ENCODE data around the gene SHTN1.

SHTN1 gene

GRCh38 chr10:116985611-116986010 lies 19.4 kb downstream of the SHTN1 start:
- DNase-seq (ENCODE audit: low read depth), result no peak

DNA sequence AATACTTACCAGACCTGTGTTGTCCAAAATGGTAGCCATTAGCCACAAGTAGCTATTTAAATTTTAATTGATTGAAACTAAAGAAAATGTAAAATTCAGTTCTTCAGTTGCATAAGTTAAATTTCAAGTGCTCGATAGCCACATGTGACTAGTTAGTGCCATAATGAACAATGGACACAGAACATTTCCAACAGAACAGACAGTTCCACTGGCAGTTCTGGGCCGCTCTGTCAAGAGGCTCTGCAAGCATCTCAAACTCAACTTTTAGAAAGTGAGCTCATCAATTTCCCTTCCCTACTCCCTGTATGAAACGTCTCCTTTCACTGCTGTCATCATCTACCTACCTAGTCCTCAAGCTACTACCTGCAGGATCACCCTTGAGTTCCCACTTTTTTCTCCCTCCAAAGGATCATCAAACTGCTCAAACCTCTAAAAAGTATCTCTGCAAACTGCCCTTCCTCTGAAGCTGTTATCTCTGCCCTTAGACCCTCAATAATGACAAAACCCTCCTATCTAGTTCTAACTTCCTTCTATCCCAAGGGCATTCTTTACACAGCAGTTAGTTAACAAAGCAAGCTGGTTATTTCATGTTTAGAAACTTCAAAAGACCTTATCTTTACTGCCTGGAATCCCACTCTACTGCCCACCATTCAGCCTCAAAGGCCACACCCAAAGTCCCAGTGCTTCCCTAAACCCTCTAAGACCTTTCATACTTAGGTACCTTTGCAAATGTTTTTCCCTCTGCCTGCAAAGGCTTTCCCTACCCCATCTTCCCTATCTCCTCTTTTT lies 20.6 kb downstream of the SHTN1 start:
- DNase-seq (ENCODE audit: low read depth), result no peak

DNA sequence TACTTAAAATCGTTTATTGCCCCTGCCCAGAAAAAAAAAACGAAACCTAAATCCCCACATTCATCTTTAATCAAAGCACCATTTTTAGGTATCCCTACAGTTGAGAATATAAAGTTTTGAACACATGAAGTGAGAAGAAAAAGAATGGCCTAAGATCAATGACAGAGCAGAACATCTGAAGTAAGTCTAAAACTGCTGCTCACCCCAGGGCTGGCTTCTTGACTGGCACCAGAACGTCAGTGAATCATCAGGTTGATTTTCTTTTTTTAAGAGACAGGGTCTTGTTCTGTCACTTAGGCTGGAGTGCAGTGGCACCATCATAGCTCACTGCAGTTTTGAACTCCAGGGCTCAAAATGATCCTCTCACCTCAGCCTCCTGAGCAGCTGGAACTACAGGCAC lies 24.9 kb downstream of the SHTN1 start:
- no peak for DNase-seq (ENCODE audit: low read depth)

- DNase-seq (ENCODE audit: low read depth), result no peak
Observed at GRCh38 chr10:116978901-116979300, 26.1 kb downstream of the SHTN1 start.

- DNase-seq (ENCODE audit: low read depth), result no peak
Observed at GRCh38 chr10:116974456-116975005, 30.5 kb downstream of the SHTN1 start.

DNA sequence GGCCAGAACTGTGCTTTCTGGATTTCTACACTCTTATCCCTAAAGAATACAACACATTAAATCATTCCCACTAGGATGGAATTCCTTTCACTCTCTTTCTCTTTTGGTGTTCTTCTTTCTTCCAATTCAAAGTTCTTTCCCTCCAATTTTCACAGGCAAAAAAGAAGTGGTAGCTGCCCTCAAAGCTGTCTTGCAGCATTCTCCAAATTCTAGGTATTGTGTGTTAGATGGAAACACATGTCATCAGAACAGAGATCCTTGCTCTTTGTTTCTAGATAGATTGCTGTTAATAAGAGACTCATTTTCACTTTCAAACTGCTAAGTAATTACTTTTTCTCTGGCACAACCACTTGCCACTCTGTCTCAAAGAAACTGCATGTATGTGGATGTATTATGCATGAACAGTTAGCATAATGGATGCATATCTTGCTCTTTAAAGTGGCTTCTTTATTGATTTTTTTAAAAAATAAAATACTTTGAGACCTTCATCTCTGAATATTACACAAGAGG lies 31.0 kb downstream of the SHTN1 start:
- no peak for DNase-seq (ENCODE audit: low read depth)

- no peak for DNase-seq (ENCODE audit: low read depth)
Observed at GRCh38 chr10:116973371-116973905, 31.5 kb downstream of the SHTN1 start.

- no peak for DNase-seq (ENCODE audit: low read depth)
Observed at GRCh38 chr10:116972131-116972530, 32.9 kb downstream of the SHTN1 start.

DNA sequence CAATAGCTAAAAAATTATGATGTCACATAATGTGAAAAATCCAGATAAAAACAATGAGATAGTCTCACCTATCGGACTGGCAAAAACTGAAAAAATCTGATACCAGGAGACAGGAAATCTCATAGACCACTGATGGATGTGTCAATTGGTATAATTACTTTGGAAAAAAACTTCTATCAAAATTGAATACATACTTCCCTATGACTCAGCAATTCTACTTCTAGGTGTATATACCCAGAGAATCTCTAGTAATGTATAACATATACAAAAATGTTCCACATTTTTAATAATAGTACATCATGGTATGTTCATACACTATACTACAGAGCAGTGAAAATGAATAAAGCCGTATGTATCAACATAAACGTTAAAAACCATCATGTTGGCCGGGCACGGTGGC lies 34.9 kb downstream of the SHTN1 start:
- no peak for DNase-seq (ENCODE audit: low read depth)

GRCh38 chr10:116968331-116968730 lies 36.7 kb downstream of the SHTN1 start:
- DNase-seq (ENCODE audit: low read depth), result no peak

DNA sequence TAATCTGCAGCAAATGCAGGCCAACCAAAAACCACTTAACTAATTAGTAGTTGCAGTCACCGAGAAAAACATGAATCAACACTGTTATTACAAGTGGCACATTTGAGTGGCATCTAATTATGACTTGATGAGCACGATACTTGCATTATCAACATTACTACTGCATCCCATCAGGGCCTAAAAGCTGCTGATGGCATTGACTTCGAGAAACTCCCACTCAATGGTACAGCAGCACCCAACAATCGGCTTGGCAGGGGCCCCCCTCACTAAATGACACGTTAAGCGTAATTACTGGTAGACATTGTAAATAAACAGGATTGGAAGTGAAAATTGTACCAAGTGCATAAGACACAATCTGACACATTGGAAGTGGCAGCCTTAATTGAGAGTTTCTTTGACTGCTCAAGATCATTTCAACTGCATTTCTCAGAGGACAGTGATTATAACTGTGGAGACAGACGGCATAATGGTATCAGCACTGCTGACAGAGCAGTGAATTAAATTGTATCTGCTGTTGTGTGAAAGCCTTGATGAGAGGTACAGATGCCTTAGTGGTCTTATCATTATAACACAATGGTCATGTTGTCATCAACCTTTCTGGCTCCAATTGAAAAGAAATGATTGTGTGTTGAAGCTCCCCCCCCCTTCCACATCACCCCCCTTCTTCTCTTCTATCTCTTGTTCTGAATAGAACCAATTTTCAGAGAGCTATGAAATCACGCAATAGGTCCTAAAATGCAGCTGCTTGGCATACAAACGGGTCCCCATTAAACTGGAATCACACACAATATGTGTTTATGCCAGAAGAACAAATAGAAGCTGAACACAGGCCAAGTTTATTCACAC lies 43.4 kb downstream of the SHTN1 start:
- no peak for DNase-seq (ENCODE audit: low read depth)

DNA sequence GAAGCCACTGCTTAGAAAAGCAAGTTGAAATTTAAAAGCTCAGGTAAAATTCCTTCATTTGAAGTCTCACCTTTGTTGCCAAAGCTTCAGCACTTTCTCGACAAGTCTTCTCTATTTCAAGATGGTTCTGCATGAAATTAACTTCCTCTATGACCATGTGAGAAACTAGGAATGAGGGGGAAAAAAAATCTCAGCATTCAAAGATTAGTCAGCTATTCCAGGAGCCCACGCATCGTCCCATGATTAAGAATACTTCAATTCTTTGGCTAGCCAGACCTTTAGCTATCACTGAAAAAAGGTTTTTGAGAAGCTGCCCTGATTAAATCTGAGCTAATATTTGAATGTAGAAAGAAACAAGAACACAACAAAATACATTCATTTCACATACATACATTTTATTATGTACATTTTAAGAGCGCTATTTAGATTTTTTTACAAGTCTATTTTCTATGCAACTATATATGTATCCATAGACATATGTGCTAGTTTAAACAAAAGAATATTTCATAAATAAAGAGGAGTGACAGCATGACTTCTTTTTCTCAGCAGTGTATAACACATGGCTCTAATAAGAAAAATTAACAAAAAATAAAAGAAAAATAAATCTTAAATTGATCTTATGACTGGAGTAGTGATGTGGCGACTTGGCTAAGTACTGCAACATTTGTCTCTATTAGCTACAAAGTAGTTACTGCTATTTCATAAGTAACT lies 44.8 kb downstream of the SHTN1 start:
- no peak for DNase-seq (ENCODE audit: low read depth)

DNA sequence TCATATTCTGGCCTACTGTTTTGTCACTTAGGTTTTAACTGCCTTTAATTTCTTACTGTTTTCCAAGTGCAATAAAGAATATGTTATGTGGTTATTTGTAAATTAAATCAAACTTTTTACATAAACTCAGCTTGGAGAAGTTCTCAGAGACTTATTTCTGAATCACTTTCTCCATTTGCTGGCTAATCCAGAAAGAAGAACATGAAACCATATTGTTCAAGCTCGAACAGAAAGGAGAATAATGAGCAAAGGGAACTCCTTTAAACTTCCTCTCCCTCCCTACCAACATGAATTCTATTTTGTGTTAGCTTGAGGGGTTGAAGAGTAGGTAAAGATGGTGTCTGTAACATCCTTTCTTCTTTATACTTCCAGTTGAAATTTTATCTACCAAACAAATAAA lies 52.3 kb downstream of the SHTN1 start:
- DNase-seq (ENCODE audit: low read depth), result no peak

GRCh38 chr10:116948530-116948870 lies 56.5 kb downstream of the SHTN1 start:
- DNase-seq (ENCODE audit: low read depth), result no peak

DNA sequence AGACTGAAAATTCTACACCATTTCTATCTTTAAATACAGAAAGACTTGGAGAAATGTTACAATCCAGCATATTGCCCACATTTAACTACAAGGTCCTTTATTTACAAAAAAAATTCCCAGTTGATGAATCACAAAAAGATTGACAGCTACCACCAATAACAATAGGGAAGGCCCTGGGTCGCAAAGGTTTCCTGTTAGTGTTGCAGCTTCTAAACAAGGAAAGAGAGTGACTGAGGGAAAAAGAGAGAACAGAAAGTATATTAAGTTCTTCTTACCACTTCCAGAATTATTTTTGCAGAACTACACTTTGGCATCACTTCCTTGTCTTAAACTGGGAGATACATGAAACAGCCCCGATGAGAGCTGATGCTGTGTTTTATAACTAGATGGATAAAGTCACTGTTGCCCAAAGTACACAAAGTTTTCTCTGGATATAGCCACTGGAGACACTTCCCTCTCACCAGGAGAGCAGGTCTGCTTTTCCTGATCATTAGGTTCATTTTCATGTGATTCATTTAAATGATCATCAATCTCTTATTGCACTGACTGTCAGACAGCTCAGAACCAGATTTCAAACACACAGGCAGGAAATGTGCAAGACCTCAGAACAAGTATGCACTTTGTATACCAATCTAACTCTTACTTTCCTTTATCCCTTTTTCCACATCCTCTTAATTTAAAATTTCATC lies 57.0 kb downstream of the SHTN1 start:
- DNase-seq (ENCODE audit: low read depth), result no peak

GRCh38 chr10:116944911-116945310 lies 60.1 kb downstream of the SHTN1 start:
- DNase-seq (ENCODE audit: low read depth), result no peak

GRCh38 chr10:116931806-116932205 lies 73.2 kb downstream of the SHTN1 start:
- no peak for DNase-seq (ENCODE audit: low read depth)

- no peak for DNase-seq (ENCODE audit: low read depth)
Observed at GRCh38 chr10:116926426-116926825, 78.6 kb downstream of the SHTN1 start.

DNA sequence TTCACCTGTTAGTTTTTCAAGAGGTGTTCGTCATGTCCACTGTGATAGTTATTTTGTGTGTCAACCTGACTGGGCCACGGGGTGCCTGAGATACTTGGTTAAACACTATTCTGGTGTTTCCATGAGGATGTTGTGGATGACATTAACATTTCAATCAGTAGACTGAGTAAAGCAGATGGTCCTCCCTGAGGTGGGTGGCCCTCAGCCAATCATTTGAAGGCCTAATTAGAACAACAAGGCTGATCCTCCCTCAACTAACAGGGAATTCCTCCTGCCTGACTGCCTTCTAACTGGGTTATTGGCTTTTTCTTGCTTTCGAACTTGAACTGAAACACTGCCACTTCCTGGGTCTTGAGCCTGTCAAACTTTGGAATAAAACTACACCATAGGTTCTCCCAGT lies 79.9 kb downstream of the SHTN1 start:
- no peak for DNase-seq (ENCODE audit: low read depth)

DNA sequence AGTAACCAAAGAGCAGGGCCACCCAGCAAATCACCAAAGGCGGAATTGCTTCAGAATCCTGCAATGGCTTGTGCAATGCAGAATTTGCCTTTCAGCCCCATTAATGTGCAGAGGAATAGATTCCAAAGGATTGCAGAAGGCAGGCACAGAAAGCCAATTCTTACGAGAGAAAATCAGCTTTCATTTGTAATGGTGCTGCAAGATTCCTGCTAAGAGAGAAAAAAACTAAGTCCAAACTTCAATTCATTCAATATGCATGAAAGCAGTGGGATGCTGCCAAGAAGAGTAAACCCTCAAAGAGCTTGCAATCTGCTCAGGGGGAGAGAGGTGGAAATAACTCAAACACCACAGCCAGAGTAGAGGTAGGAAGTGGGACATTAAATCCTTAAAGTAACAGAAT lies 85.3 kb downstream of the SHTN1 start:
- DNase-seq (ENCODE audit: low read depth), result no peak

GRCh38 chr10:116919164-116919563 lies 85.8 kb downstream of the SHTN1 start:
- DNase-seq (ENCODE audit: low read depth), result no peak
